AG09319 (cell line): Measurements from ENCODE around the gene CYP2W1.

Experiments
- DNase-seq: peaks from one replicate; pipeline ENCODE4 v3.0.0-alpha.2; 2010; ENCODE audit warnings: low read depth; ENCODE audit errors: extremely low read depth
- CTCF ChIP-seq: IDR thresholded peaks from 2 replicates; pipeline ENCODE4 v1.5.1; 2011; ENCODE audit warnings: low read depth, mild to moderate bottlenecking, inconsistent platforms, low read length, moderate library complexity

CYP2W1 gene

DNA sequence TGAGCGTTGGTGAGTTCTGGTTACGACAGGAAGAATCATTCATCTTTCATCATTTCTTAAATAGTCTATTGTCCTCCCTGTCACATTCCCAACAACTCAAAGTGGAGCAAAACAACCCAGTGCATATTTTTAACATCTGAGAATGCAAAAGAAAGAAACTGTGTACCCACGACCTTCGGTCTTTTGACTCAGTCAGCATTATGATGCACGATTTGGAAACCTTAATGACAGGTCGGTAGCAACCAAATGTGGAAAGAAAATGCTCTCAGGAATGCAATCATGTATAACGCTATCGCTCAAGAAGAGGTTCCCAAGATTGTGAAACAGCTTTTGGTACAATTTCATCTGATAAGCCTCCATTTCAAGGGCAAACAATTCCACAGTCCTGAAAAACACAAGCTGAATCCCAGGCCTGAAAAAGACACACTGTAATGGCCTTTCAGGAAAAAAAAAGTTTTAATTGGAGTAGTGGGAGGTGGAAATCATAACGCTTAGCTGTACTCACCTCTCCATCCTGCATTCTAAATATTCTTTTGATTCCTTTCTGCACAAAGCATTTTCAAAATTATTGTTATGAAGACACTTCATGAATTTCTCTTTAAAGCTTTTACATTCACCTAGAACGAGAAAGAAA lies 10.2 kb upstream of the CYP2W1 start:
- DNase-seq = no peak
- no peak for TF ChIP-seq CTCF

DNA sequence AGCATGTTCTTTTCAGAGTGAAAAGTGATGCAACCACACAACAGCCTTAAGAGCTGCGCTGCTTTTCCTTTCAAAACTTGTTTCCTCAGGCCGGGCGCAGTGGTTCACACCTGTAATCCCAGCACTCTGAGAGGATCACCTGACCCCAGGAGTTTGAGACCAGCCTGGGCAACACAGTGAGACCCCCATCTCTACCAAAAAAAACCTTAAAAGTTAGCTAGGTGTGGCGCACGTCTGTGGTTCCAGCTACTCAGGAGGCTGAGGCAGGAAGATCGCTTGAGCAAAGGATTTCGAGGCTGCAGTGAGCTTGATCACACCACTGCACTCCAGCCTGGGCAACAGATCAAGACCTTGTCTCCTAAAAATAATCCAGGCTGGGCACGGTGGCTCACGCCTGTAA lies 9.7 kb upstream of the CYP2W1 start:
- TF ChIP-seq CTCF = no peak
- no peak for DNase-seq

- DNase-seq = no peak
Observed at GRCh38 chr7:974172-974571, 8.8 kb upstream of the CYP2W1 start.

GRCh38 chr7:974820-975681 lies 7.9 kb upstream of the CYP2W1 start, which contains the start of gene COX19:
COX19 (minus strand) TSS chr7:975549; CDS start chr7:975509, 40 bp downstream.
- DNase-seq = peak; percentile 69
- TF ChIP-seq CTCF = no peak

More at GRCh38 chr7:974172-974571, 8.8 kb upstream of the CYP2W1 start:
- TF ChIP-seq CTCF = no peak

DNA sequence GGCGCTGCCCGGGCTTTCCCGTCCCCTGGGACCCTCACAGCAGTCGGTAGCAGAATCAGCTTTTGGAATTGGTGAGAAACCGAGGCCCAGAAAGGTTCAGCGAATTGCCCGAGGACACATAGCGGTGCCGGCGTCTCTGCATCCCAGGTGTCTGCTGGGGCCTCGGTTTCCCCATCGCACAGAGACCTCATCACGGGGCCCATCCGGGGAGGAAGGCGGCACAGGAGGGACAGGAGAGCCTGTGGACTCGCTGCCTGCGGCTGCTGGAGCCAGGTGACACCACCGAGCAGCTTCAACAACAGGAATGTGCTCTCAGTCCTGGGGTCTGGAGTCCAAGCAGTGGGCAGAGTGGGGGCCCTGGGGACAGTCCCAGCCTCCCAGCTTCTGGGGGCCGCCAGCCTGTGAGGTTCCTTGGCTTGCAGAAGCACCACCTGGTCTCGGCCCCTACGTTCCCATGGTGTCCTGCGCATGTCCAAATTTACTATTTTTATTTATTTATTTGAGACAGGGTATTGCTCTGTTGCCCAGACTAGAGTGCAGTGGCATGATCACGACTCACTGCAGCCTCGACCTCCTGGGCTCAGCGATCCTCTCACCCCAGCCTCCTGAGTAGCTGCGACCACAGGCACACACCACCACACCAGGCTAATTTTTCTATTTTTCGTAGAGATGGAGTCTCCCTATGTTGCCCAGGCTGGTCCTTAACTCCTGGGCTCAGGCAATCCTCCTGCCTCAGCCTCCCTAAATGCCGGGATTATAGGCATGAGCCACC lies 7.1 kb upstream of the CYP2W1 start:
- TF ChIP-seq CTCF = no peak
- DNase-seq = no peak

DNA sequence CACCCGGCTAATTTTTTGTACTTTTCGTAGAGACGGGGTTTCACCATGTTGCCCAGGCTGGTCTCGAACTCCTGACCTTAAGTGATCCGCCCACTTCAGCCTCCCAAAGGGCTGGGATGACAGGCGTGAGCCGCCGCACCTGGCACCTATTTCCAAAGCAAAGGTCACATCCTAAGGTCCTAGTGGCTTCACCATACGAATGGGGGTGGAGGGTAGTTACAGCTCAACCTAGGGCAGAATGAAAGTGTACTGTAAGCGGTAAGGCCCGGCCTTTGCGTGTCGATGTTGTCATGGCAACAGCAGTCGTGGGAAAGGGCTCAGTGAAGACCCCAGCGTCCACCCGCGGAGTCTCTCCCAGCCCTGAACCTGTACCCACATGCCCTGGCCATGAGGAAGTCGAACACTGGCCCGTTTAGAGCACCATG lies 6.1 kb upstream of the CYP2W1 start:
- no peak for DNase-seq
- no peak for TF ChIP-seq CTCF
